GM12872 (cell line): Measurements from ENCODE around the gene CALHM1.

Experiments used
- TF ChIP-seq, protein P1 (sequence below): IDR thresholded peaks from 3 replicates; pipeline ENCODE4 v1.5.1; 2011; ENCODE audit warnings: low read depth, mild to moderate bottlenecking, low read length, moderate library complexity; ENCODE audit not compliant: insufficient read depth

The CALHM1 gene

DNA sequence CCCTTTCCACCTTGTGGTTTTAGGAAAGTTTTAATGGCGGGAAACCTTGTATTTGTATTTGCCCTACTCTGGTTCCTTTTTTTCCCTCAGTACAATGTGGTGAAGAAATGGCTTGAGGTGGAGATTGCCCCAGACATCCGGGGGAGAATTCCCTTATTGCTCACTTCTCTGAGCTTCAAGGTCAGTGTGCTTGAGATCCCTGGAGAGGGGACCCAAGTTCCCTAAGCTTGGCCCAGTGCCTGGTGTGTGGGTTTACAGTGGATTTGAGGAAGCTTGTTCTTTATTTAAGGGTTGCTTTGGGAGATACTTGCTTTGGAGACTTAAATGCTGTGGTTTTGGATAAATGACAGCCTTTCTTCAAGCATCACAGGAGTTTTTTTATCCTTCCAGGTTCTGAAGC, 24.8 kb downstream of the CALHM1 start:
- TF ChIP-seq, protein P1, sequence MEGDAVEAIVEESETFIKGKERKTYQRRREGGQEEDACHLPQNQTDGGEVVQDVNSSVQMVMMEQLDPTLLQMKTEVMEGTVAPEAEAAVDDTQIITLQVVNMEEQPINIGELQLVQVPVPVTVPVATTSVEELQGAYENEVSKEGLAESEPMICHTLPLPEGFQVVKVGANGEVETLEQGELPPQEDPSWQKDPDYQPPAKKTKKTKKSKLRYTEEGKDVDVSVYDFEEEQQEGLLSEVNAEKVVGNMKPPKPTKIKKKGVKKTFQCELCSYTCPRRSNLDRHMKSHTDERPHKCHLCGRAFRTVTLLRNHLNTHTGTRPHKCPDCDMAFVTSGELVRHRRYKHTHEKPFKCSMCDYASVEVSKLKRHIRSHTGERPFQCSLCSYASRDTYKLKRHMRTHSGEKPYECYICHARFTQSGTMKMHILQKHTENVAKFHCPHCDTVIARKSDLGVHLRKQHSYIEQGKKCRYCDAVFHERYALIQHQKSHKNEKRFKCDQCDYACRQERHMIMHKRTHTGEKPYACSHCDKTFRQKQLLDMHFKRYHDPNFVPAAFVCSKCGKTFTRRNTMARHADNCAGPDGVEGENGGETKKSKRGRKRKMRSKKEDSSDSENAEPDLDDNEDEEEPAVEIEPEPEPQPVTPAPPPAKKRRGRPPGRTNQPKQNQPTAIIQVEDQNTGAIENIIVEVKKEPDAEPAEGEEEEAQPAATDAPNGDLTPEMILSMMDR, result no peak

DNA sequence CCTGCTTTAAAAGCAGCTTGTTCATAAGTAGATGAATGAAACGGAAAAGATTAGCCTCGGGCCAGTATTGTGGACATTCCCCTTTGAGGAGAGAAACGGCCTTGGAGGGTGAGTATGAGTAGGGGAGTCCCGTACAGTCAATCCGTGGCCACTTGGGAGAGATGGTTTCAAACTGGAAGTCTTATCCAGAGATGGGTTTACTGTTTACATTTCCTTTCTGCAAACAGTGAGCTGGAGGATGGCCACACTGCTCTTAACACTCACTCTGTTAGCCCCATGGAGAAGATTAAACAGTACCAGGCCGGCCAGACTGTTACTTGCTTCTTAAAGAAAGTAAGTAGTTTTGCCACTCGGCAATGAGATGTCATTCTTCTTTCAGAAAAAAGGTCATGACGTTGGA, 26.8 kb downstream of the CALHM1 start:
- TF ChIP-seq, protein P1, result no peak

DNA sequence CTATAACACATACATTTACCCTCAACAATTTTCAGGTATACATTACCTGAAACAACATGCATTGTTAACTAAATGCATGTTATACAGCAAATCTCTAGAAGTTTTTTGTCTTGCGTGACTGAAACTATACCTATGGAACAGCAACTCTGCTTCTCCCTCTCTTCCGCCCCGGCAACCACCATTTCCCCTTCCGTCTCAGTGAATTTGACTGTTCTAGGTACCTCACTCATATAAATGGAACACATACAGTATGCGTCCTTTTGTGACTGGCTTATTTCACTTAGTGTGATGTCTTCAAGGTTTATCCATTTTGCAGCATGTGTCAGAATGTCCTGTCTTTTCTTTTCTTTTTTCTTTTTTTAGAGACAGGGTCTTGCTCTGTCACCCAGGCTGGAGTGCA, 29.1 kb downstream of the CALHM1 start:
- TF ChIP-seq, protein P1, result no peak

DNA sequence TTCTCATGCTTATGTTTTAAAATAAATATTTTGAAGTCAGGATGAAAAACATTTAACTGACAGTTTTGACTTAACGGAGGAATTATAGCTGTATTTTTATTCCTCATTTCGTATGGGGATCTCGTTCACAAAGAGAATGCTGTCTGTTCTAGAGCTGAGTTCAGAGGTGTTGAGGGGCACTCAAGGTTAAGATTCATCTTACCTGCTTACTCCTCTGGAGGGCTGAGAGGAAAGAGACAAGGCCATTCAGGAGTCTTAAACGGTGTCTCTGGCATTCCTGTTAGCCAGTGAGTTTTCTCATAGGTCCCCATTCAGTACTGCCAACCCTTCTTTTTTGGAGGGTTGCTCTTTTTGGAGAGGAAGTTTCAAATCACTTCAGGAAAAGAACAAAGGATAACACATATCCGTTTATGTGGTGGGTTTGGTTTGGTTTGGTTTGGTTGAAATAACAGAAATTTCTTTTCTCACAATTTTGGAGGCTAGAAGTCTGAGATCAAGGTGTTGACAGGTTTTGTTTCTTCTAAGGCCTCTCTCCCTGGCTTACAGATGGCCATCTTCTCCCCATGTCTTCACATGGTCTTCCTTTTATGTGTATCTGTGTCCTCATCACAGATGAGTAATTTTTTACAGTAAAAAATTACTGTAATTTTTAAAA, 29.6 kb downstream of the CALHM1 start:
- TF ChIP-seq, protein P1, result no peak

DNA sequence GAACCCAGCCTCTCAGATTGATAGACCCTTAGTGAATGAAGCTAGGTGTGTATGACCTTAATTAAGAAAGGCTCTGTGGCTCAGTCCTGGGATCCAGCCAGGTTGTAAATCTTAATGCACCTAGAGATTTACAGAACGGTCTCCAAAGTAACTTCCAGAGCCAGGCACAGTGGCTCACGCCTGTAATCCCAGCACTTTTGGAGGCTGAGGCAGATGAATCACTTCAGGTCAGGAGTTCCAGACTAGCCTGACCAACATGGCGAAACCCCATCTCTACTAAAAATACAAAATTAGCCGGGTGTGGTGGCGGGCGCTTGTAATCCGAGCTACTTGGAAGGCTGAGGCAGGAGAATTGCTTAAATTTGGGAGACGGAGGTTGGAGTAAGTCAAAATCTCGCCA, 30.8 kb downstream of the CALHM1 start:
- TF ChIP-seq, protein P1, result no peak

DNA sequence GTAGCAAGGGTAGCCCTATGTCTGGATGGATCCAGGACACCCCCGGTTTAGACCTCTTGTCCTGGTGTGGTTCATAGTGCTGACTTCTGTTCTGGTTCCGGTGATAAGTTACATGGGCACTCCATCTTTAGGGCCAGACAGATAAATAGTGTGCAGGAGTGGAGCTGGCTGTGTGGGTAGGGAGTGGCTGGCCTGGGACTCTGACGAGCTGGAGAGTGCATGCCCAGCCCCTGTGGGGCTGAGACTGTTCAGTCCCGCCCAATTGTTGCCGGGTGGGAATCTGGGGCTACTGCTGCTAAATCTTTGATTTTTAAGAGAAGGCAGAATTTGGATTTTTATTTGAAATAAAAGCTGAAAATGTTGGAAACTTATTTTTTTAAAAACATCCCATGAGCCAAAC, 35.0 kb downstream of the CALHM1 start:
- TF ChIP-seq, protein P1, result no peak

DNA sequence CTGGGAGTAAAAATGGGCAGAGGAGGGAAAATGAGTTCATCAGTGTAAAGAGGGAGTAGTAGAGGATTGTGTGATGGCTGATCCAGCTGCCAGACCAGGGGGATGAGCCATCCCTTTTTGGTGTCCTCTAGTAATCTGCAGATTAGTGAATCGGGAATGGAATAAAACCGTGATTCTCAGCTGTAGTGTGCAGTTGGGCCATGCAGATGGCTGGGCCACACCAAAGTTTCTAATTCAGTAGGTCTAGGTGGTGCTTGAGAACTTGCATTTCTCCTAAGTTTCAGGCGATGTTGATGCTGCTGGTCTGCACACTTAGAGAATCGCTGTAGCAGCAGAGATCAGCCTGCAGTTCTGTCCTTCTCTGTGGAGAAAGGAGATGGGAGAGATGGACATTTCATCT, 39.6 kb downstream of the CALHM1 start:
- TF ChIP-seq, protein P1, result no peak

DNA sequence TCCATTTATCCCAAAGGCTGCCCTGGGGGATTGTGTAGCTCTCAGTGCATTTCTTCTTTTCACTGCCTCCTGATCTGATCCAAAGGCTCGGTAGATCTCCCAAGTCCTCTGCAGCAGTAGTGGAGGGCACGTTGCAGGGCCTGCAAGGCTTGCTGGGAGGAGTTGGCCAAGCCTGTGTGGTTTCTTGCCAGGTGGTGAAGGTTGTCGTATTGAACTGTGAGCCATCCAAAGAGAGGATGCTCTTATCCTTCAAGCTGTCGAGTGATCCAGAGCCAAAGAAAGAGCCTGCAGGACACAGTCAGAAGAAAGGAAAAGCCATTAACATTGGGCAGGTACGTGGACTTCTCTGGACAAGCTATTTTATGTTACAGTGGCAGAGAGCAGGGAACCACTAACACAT, 41.1 kb downstream of the CALHM1 start:
- TF ChIP-seq, protein P1, result no peak
